NCI-H1417 treated with DMSO at 0.1 percent for 48 hours (cell line): ENCODE data around the gene LDLRAD2.
"Not testable (repeated sequence)": the region's sequence is repeated elsewhere in the genome, so short reads cannot be mapped to it uniquely, and the experiment has no call there.

Experiments used
- DNase-seq: peaks from one replicate; lab custom pipeline; 2025; lab: John Stamatoyannopoulos, UW

LDLRAD2 gene

DNA sequence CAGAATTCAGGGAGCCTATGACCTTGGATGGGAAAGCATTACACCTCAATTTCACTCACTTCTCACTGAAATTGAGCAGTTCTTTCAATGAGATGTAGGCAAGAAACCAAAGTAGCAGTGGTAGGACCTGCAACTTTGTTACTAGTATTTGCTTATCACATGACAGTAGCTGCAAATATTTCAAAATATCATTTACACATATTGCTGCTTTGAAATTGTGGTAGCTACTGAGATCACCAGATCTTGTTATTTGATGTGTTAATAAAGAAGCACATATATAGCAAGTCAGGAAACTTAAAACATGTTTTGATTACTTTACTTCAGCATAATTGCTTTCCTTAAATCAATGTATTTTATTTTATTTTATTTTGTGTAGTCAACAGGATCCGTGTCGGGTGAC is 12.9 kb downstream of the LDLRAD2 start:
- DNase-seq: no peak

DNA sequence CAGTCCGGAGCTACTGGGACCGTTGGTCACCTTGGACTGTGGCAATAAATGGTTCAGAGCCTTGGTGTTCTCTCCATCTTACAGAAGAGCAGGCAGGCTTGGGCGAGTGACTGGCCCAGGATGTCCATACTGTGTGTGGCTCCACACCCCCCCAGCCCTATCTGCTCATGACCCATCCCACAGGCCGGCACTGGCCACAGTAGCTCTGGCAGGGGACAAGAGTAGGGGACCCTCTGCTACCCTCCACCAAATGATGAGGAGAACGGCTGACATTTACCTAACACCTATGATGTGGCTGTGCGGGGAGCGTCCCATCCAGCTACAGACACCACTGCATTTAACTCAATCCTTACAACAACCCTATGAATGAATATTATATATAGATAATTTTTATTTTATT is 13.3 kb downstream of the LDLRAD2 start:
- no peak for DNase-seq

DNA sequence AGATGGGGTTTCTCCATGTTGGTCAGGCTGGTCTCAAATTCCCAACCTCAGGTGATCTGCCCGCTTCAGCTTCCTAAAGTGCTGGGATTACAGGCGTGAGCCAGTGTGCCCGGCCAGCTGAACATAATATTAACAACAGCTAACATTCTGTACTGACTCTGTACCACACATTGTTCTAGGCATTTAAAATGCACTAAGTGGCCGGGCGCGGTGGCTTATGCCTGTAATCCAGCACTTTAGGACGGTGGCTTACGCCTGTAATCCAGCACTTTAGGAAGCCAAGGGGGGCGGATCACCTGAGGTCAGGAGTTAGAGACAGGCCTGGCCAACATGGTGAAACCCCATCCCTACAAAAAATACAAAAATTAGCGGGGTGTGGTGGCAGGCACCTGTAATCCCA is 14.6 kb downstream of the LDLRAD2 start:
- DNase-seq: not testable (repeated sequence)

DNA sequence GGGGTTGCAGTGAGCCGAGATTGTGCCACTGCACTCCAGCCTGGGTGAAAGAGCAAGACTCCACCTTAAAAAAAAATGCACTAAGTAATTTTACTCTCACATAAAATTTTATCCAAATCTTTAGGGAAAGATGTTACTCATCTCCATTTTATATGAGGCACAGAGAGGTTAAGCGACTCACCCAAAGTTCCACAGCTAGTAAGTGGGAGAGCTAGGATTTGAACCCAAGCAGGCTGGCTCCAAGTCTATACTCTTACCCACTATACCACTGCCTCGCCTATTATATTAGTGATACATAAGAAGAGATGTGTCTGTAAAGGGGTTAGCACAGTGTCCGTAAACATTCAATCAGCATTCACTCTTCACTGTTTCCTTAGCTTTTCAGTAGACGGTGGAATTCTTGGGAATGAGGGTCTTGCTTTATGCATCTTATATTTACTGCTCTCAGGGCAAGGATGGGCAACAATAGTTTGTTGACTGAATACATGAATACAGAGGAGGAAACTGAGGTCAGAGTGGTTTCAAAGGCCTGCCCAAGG is 15.1 kb downstream of the LDLRAD2 start:
- DNase-seq: no peak

DNA sequence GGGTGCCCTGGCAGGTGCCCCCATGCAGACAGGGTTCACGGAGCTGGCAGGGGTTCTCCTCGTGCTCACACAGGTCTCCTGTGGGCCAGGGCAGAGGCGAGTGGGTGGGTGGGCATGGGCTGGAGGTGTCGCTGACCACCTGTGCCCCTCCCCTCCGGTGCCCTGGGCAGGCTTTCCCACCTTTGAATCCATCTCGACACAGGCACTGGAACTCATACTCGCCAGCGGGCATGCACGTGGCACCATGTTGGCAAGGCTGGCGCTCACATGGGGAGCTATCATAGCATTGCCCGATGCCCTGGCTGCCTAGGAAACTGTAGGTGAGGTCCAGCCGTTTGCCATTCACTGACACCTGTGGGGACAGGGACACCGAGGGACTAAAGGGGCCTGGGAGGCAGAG is 16.0 kb downstream of the LDLRAD2 start:
- no peak for DNase-seq

DNA sequence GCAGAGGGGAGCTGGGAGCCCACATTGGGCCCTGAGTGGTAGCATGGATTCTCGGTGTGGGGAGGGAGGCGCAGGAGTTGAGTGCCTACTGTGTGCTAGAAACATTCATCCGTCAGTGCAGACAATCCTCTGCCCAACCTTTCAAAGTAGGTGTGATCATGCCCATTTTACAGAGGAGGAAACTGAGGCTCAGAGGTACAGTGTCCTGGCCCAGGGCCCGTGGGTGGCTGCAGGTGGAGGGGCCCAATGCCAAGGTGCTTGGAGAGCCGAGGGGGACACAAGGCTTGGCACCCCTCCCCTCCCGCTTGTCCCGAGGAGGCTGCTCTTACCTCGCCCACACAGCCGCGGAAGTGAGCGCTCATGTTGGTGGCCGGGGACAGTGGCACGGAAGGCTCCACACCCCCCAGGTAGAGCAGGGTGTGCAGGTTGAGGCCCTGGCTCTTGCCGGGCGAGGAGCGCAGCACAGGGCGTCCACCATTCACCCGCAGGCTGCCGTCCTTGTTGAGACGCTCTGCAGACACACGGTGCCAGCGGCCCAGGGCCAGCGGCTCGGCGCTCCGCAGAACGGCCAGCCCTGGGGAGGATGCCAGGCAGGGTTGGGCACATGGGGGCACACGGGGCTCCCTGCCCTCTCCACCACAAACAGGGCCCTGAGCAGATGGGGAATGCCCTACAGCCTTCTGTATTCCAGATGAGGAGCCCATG is 16.6 kb downstream of the LDLRAD2 start:
- no peak for DNase-seq

DNA sequence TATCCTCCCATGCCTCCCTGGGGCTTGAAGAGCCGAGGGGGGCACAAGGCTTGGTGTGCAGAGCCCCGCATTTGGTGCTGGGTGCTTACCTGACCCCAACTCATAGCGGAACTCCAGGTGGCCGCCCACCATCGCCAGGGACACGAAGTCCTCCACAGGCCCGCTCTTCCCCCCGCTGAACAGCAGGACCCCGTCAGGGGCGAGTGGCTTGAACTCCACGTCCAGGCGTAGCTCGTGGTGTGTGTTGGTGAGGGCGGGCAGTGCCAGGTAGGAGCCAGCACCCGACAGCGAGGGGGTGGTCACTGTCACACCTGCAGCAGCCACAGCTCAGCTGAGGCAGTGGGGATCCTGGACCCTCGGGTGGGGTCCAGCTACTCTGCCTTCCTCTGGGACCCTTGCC is 17.2 kb downstream of the LDLRAD2 start:
- no peak for DNase-seq

DNA sequence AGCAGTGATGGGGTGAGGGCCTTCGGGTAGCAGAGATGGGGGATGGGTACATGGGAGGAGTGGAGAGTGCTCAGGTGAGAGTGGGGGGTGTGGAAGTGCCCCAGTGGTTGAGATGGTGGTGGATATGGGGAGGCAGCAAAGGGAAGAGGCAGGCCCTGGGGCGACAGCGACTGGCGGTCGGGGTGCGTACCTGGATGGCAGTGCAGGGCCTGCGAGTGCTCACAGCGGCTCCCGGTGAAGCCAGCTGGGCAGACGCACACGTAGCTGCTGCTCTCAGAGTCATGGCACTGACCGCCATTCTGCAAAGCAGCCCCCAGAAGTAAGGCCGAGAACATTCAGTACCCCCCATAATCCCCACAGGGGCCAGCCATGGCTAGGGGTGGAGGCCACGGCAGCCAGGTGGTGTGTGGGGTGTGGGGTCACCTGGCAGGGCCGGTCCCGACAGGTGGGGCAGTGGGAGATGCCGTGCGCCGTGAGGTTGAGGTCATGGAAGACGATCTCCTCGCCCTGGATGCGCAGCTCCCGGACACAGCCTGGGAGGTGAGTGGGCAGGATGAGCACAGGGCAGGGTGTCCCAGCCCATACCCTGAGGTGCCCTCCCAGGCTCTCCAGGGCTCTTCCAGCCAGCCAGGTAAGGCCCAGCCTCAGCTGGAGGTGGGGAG is 18.9 kb downstream of the LDLRAD2 start:
- no peak for DNase-seq

DNA sequence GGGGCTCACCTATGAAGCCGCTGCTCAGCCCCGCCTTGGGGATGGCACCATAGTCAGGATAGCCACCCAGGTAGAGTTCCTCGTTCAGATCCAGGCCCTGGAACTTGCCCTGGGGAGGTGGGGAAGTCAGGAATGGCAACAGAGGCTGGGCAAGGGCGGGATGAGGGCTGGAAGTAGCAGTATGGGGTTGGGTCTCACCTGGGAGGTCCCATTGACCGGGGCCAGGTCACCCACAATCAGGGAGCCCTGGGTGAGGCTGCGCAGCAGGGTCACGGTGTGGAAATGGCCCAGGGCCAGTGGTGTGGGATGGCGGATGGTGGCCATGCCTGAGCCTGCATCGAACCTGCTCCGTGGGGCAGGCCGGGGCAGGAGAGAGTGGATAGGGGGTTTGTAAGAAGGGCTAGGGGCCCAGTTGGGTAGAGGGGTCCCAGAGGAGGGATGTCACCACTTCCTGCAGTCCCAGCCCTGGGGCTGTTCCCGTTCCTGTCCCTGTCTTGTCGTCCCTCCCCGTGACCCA is 19.4 kb downstream of the LDLRAD2 start:
- no peak for DNase-seq

DNA sequence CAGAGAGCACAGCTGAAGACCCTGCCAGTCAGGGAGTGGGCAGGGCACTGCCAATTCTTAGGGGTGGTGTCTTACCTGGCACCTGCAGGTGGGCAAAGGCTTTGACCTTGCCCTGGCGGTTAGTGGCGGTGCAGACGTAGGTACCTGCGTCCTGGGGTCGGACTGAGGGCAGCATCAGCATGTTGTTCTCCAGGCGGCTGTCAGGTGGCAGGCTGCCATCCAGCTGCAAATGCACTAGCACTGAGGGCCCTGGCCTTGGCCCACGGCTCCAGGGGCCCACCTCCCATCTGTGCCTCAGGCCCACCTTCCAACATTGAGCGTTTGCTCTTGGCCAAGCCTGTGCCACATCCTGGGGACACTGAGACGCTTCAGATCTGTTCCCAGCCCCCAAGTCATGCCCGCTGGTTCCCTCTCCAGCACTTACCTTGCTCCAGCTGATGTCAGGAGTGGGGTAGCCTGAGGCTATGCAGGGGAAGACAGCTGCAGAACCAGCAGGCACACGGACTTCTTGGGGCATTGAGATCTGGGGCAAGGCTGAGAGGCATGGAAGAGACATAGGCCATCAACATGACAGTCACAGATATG is 21.4 kb downstream of the LDLRAD2 start:
- no peak for DNase-seq

DNA sequence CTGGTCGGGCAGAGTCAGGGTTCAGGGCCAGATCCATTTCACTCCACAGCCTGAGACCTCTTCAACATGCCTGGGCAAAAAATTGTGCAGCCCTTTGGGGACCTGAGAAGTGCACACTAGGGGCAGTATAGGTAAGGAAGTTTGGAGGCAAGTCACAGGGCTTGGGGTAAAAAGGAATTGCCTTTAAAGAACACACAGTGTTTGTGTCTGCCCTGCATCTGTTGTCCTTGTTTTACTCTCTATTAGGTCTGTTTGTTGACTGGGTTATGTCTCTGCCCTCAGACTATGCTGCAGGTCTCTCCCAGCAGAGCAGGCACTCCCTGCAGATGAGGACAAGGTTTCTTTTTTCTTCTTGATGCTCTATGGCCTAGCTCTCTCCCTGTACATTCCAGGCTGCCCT is 22.0 kb downstream of the LDLRAD2 start:
- DNase-seq: no peak

DNA sequence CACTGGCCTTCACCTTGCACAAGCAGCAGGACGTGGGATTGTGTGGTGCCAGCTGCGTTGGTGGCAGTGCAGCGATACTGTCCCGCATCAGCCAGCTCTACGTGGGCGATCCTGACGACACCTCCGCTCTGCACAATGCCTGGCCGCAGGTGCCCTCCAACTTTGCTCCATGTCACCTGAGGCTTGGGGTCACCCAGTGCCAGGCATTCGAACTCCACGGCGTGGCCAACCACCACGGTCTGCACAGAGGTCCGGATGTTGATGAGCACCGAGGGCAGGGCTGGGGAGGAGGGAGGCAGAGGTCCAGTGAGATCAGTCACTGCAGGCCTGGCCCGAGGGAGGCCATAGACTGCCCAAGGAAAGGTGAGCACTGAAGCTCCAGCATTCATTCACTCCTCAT is 22.6 kb downstream of the LDLRAD2 start:
- DNase-seq: no peak

DNA sequence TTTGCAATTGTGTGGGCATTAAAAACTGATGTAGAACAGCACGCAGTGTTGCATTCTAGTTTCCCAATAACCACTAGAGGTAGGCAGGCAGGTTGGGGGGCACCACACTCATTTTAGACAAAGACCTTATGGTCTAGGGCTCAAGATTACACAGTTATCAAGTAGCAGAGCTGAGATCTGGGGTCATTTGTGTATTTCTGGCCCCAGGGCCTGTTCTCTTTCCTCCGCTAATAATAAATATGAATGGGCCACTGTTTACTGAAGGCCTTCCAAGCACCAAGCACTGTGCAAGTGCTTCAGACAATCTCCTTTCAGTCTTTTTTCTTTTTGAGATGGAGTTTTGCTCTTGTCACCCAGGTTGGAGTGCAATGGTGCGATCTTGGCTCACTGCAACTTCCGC is 23.9 kb downstream of the LDLRAD2 start:
- no peak for DNase-seq

DNA sequence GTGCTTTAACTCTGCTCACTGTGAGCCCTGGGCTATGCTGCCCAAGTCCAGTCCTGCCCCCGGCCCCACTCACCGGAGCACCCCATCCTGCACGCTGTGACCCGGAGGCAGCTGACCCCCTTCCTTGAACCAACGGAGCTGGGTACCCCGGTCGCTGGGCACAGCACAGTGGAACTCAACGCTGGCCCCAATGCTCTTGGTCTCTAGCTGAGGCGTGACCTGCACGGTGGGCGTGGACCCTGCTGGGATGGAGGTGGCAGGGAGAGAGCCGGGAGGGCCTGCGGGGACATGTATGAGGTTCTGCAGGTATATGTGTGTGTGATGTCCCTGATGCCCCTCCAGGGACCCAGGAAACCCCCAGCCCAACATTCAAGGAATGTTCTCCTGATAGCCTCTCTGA is 24.7 kb downstream of the LDLRAD2 start:
- DNase-seq: no peak

DNA sequence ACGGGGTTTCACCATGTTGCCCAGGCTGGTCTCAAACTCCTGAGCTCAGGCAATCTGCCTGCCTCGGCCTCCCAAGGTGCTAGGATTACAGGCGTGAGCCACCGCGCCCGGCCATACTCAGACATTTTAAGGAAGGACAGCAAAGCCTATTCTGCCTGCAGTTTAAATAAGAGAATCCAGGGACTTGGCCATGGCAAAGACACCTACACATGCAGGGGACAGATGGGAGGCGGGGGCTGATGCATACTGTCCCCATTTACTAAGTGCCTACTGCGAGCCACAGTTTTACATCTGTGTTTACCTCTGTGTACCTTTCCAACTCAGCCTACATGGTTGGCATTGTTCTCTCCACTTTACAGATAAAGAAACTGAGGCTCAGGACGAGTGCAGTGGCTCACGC is 25.4 kb downstream of the LDLRAD2 start:
- DNase-seq: no peak

DNA sequence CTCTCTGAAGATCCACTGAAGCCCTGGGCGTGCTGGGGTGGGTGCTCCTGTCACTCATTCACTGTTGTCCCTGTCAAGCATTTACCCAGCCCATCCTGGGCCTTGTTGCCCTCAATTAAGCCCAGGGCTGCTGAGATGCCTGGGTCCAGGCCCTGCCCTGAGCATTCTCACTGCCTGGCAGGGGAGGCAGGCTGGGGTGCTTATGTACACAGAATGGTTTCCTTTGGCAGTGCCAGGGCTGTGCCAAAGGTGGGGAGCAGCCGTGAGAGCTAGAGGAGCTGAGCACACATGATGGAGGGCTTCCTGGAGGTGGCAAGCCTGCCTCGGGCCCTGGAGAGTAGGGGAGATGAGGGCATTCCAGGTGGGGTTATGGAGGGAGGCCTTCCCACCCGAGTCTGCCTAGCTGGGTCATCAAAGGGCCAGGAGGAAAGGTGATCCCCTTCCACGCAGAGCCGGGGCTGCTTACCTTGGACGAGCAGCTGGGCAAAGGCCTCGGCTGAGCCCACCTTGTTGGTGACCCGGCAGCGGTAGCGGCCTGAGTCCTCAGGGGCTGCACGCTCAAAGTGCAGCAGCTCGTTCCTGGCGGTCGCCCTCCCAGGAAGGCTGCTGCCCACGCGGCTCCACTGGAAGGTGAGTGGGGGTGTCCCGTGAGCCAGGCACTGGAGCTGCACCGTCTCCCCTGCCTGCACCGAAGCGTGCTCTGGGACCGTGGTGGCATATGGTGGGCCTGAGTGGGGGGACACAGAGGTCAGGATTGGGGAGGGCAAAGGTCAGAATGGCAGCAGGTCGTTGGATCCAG is 26.5 kb downstream of the LDLRAD2 start:
- no peak for DNase-seq

DNA sequence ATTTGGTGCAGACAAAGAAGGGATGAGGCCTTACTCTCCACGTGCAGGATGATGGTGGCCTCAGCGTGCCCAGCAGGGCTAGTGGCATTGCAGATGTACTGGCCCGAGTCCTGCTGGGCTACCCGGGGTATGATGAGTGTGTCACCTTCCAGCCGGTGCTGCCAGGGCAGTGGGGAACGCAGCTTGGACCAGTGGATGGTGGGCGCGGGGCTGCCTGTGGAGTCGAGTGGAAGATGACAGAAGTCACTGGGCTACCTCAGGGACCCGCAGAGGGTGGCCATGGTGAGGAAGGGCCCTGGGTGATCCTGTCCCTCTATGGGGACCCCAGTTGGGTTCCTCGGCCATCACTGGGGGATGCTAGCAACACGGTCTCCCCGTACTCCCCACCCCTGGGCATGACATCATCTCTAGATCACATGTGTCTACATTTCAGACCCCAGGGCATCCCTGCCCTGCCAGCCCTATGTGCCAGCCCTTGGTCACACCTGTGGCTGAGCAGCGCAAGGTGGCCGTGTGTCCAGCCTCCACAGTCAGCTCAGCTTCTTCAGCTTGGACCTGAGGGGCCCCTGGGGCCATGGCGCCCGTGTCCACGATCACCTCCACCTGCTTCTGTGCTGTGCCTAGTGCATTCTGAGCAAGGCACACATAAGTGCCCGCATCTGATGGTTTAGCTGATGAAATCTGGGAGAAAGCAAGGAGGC is 27.4 kb downstream of the LDLRAD2 start:
- no peak for DNase-seq

DNA sequence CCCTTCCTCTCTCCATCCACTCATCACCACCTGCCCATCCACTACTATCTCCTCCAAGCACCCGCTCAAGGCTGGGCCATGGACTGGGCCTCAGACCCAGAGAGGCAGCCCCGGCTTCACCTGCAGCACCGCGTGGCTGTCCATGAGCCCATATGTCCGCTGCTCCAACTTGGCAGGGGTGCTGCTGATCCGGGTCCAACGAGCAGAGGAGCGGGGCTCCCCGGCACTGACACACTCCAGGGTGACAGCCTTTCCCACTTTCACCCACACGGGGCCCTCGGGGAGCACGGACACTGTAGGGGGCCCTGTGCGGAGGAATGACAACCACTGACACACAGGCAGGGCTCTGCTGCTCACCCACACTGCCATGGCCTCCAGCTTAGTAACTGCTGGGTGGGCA is 28.9 kb downstream of the LDLRAD2 start:
- DNase-seq: no peak

DNA sequence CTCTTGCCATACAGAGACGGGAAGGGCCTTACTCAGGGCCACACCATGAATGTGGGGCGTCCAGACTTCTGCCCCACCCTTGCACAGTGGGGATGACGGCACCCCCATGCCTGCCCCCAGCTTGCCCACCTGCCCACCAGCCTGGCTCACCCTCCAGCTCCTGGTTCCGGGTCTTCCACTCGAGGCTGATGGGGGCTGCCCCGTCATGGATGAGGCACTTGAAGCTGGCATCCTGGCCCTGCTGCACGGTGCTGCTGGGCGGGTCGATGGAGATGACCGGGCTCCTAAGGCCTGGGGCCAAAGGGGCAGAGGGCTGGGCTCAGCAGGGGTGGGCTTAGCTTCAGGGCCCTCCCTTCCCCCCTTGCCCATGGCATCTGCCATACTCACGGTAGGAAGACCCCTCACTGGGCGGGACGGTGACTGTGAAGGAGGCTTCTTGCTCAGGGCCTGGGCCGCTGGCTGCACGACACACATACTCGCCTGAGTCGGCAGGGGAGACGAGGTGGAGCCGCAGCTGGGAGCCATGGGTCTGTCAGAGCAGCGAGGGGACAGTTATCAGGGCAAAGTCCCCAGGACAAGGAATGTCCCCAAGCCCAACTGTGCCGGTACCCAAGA is 29.9 kb downstream of the LDLRAD2 start:
- no peak for DNase-seq

DNA sequence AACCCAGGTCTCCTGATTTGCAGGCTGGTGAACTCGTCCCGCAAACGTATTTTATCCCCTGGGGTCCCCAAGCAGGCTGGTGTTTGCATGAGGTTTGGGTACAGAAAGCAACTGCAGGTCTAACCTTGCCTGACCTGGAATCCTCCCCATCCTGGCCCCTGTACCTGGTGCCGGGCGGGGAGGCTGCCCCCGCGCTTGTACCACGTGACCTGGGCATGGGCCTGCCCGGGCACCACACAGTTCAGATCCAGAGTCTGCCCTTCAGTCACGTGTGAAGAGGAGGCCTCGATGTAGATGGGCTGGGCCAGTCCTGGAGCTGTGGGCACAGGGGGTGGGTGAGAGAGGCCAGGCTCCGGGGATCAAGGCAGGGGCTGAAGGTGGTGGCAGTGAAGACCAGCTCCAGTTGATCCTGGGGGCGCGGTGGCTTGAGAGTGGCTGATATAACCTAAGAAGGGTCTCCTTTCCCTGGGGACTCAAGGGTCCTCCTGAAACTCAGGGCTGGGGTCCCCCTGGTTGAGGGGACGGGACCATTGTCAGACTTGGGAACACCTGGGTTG is 30.6 kb downstream of the LDLRAD2 start:
- DNase-seq: no peak

DNA sequence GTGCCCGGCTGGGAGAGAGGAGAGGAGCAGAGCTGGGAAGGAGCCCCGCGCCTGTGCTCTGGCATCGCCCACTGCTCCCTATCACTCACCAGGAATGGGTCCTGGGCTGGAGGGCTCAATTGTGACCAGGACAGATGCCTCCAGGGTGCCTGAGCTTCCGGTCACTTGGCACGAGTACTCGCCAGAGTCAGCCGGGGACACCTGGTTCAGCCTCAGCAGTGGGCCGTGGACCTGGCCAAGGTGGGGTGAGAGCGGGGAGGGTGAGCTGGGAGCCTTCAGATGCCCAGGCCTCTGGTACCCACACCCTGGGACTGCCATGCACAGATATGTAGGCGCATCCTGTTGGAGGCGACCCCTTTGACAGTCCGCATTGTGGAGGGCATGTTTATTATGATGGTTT is 31.1 kb downstream of the LDLRAD2 start:
- DNase-seq: no peak
